ENCODE results near the gene CCL15.

CCL15 gene

DNA sequence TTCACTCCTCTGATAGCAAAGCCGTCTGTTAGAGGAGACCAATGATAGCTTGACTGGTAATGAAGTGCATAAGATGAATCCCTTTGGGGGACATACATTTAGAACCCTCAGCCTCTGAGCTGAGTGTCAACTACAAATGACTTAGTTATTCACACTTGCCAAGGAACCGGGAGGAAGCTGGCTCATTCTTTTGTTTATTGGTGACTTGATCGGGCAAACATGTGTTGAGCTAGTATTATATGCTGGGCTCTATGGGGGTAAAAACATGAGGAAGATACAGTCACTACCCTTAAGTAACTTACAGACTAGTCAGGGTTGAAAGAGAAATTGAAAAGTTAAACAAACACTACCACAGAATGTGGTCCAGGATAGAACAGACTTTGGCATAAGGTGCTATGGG, 23.0 kb downstream of the CCL15 start:
- POLR2A ChIA-PET = no interaction called here
- CTCF ChIA-PET = interaction anchor here (0.6 to 2.0 kb wide), 4 partner anchors 39 to 170 kb away, joined by 3 to 10 read pairs (median 6); no protein-coding TSS in a partner anchor
- DNase-seq (ENCODE audit: extremely low spot score) = no peak
- TF ChIP-seq FOXK2 (IDR thresholded peaks at IDR 0.05) = no peak
- no peak for TF ChIP-seq LEF1 (IDR thresholded peaks at IDR 0.05; ENCODE audit: borderline replicate concordance)
- TF ChIP-seq, protein P1, sequence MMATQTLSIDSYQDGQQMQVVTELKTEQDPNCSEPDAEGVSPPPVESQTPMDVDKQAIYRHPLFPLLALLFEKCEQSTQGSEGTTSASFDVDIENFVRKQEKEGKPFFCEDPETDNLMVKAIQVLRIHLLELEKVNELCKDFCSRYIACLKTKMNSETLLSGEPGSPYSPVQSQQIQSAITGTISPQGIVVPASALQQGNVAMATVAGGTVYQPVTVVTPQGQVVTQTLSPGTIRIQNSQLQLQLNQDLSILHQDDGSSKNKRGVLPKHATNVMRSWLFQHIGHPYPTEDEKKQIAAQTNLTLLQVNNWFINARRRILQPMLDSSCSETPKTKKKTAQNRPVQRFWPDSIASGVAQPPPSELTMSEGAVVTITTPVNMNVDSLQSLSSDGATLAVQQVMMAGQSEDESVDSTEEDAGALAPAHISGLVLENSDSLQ (IDR thresholded peaks at IDR 0.05) = no peak
- TF ChIP-seq SP1 (IDR thresholded peaks at IDR 0.05) = no peak
- TF ChIP-seq CTBP1 (IDR thresholded peaks at IDR 0.05; ENCODE audit: borderline replicate concordance) = no peak
- TF ChIP-seq FOXA1 (IDR thresholded peaks at IDR 0.05) = no peak
- TF ChIP-seq ZNF384 (IDR thresholded peaks at IDR 0.05) = no peak
- TF ChIP-seq NFRKB (IDR thresholded peaks at IDR 0.05) = no peak
- no peak for TF ChIP-seq ARNT (IDR thresholded peaks at IDR 0.05)
- no peak for TF ChIP-seq TARDBP (IDR thresholded peaks at IDR 0.05)
- TF ChIP-seq SUZ12 (IDR thresholded peaks at IDR 0.05) = no peak
- TF ChIP-seq ELF4 (IDR thresholded peaks at IDR 0.05) = no peak
- TF ChIP-seq L3MBTL2 (conservative IDR thresholded peaks at IDR 0.05) = no peak
- no peak for TF ChIP-seq HDGF (IDR thresholded peaks at IDR 0.05; ENCODE audit: borderline replicate concordance)
- no peak for TF ChIP-seq BHLHE40 (IDR thresholded peaks at IDR 0.05; ENCODE audit: borderline replicate concordance)

DNA sequence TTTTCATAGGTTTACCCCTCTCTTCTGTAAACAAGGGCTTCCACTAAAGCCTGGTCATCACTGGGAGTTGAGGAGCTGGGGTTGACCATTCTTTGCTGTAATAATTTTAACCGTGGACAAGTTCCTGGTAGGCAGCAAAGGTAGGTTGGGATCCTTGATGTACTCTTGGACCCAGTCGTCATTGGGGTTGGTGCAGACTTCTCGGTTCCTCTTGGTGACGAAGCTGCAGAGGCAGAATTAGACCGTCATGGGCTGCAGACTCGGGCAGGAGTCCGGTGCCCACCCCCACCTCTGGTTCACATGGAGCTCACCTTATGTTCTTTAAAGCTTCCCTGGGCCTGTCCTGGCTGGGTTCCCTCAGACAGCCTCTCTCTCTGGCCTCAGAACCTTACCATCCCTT, 23.8 kb downstream of the CCL15 start:
- CTCF ChIA-PET = interaction anchor here (0.6 to 2.0 kb wide), 3 partner anchors 39 to 171 kb away, joined by 3 to 10 read pairs (median 9); no protein-coding TSS in a partner anchor
- POLR2A ChIA-PET = no interaction called here
- TF ChIP-seq ELF4 (IDR thresholded peaks at IDR 0.05) = no peak
- TF ChIP-seq, protein P1 (IDR thresholded peaks at IDR 0.05) = no peak
- TF ChIP-seq CTBP1 (IDR thresholded peaks at IDR 0.05; ENCODE audit: borderline replicate concordance) = no peak
- no peak for TF ChIP-seq TARDBP (IDR thresholded peaks at IDR 0.05)
- no peak for TF ChIP-seq NFRKB (IDR thresholded peaks at IDR 0.05)
- TF ChIP-seq ZNF384 (IDR thresholded peaks at IDR 0.05) = no peak
- no peak for TF ChIP-seq FOXA1 (IDR thresholded peaks at IDR 0.05)
- DNase-seq (ENCODE audit: extremely low spot score) = no peak

DNA sequence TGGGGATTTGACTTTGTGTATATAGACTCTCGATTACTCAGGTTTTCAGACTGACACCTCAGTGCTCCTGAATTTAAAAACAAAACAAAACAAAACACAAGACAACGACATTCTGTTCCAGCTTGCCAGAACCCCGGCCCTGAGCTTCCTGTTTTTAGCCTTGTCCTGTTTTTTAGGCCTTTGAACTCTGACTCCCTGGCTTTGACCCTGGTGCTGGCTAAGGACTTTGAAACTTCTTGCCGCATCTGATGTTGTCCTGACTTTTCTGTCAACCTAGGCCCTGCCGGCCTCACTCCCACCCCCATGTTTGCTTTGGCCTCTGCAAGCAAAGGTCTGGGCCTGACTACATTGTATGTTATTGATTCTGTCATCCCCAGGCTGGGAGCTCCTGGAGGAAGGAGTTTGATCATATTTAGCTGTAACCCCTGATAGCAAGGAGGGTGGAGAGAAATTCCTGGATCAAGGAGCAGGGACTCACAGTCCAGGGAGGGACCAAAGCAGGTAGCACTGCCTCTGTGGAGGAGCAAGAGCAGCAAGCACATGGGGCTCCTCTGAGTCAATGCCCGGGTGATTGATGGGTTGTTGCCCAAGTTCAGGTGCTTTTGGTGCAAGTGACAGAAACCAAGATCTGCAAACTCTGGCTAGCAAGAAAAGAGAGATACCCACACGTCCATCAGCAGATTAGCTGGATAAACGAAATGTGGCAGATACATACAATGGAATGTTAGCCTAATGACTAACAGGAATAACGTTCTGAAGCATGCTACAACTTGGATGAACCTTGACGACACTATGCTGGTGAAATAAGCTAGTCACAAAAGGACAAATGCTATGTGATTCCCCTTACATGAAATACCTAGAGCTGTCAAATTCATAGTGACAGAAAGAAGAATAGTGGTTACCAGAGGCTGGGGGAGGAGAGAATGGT, 27.8 kb downstream of the CCL15 start:
- no peak for DNase-seq (ENCODE audit: extremely low spot score)
- ChIA-PET POLR2A (no interaction called here), CTCF (interaction anchor here (1.1 kb wide), 1 partner anchor 99 kb away, joined by 6 read pairs; no protein-coding TSS in a partner anchor)
- TF ChIP-seq TARDBP (IDR thresholded peaks at IDR 0.05) = no peak
- TF ChIP-seq BHLHE40 (IDR thresholded peaks at IDR 0.05; ENCODE audit: borderline replicate concordance) = no peak
- TF ChIP-seq FOXA1 (IDR thresholded peaks at IDR 0.05) = no peak
- no peak for TF ChIP-seq LEF1 (IDR thresholded peaks at IDR 0.05; ENCODE audit: borderline replicate concordance)
- TF ChIP-seq ZNF384 (IDR thresholded peaks at IDR 0.05) = no peak
- TF ChIP-seq NFRKB (IDR thresholded peaks at IDR 0.05) = no peak
- TF ChIP-seq ARNT (IDR thresholded peaks at IDR 0.05) = no peak
- TF ChIP-seq, protein P1 (IDR thresholded peaks at IDR 0.05) = no peak
- TF ChIP-seq FOXM1 (IDR thresholded peaks at IDR 0.05; ENCODE audit: borderline replicate concordance) = no peak
- no peak for TF ChIP-seq L3MBTL2 (conservative IDR thresholded peaks at IDR 0.05)
- no peak for TF ChIP-seq CTBP1 (IDR thresholded peaks at IDR 0.05; ENCODE audit: borderline replicate concordance)
- no peak for TF ChIP-seq ELF4 (IDR thresholded peaks at IDR 0.05)
- TF ChIP-seq FOXK2 (IDR thresholded peaks at IDR 0.05) = no peak
- no peak for TF ChIP-seq SP1 (IDR thresholded peaks at IDR 0.05)
- no peak for TF ChIP-seq SUZ12 (IDR thresholded peaks at IDR 0.05)
- TF ChIP-seq HDGF (IDR thresholded peaks at IDR 0.05; ENCODE audit: borderline replicate concordance) = no peak

DNA sequence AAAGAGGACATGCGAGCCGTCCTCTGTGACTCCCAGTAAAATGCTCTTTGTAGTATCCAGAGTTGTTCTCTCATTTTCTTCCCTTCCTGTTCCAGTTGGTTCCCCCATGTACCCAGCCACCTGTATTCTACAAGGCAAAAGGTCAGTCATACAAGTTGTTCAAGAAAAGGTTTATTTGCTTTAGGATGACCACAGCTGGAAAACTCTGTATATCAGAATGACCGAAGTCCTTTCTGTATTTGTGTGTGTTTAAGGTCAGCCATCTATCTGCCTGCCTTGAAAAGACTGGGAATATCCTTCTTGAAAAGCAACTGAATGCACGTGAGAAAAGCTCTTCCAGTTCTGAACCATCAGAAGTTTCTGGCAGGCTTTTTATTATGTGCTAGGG, 28.4 kb downstream of the CCL15 start:
- DNase-seq (ENCODE audit: extremely low spot score) = no peak

More for the DNA sequence above, 28.4 kb downstream of the CCL15 start:
- CTCF ChIA-PET = interaction anchor here (1.1 kb wide), 1 partner anchor 100 kb away, joined by 6 read pairs; no protein-coding TSS in a partner anchor
- POLR2A ChIA-PET = no interaction called here
- TF ChIP-seq NFRKB (IDR thresholded peaks at IDR 0.05) (no peak), ARNT (IDR thresholded peaks at IDR 0.05) (no peak), FOXM1 (IDR thresholded peaks at IDR 0.05; ENCODE audit: borderline replicate concordance) (no peak), TARDBP (IDR thresholded peaks at IDR 0.05) (no peak), ZNF384 (IDR thresholded peaks at IDR 0.05) (no peak), FOXK2 (IDR thresholded peaks at IDR 0.05) (no peak), SP1 (IDR thresholded peaks at IDR 0.05) (no peak), CTBP1 (IDR thresholded peaks at IDR 0.05; ENCODE audit: borderline replicate concordance) (no peak), FOXA1 (IDR thresholded peaks at IDR 0.05) (no peak), SUZ12 (IDR thresholded peaks at IDR 0.05) (no peak), ELF4 (IDR thresholded peaks at IDR 0.05) (no peak), HDGF (IDR thresholded peaks at IDR 0.05; ENCODE audit: borderline replicate concordance) (no peak), BHLHE40 (IDR thresholded peaks at IDR 0.05; ENCODE audit: borderline replicate concordance) (no peak), L3MBTL2 (conservative IDR thresholded peaks at IDR 0.05) (no peak), LEF1 (IDR thresholded peaks at IDR 0.05; ENCODE audit: borderline replicate concordance) (no peak)
- TF ChIP-seq, protein P1 (IDR thresholded peaks at IDR 0.05) = no peak
